RPMI7951 (cell line): ENCODE data around the gene CELF6. TPM values are rescaled to one million over a fixed set of nuclear protein-coding genes. Genes with fewer than 3 reads are reported as not detected.

ENCODE experiments used
- DNase-seq: peaks from one replicate; pipeline ENCODE4 v3.0.0-alpha.2; 2012; ENCODE audit warnings: low read depth
- total RNA-seq: library from RNA; depleted of rRNA; stranded (reverse); fragments of >200 nt; shearing (Covaris generic); gene quantifications from 2 replicates; pipeline ENCODE4 v1.2.3, GENCODE V29; 2014; rRNA removed

Gene CELF6
- total RNA-seq, 1 experiment from 2014 or later: not detected

DNA sequence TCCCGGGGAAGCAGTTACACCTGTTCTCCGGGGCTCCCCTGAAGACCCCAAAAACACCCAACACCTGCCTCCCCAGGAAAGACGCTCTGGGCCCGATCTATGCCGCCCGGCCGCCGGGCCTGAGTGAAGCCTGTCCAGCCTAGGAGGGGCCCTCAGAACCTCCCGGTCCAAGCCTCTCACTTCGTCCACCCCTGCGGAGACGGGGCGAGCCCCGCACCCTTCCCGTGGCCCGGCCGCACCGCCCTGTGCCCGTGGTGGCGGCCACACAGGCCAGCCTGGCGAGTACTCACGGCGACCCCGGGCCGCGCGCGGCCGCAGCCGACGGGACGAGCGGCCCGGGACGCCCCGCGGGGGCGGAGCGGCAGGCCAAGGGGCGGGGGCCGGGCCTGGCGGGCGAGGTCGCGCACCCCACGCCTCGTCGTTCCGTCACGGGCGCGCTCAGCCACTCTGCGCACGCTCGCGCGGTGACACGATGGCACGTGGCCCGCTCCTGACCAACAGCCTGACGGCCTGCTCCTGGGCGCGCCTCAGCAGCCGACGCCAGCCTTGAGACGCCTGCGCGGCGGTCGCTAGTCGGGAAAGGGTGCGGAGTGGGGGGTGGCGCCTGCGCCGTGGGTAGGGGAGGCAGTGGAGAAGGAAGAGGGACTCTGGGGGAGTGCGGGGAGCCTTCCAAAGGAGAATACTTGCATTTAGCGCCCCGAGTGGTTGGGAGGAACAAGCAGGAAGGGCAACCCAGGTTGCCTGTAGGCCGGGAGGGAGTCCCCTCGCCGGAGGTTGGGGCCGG is 47.6 kb downstream of the CELF6 start, which contains the start of gene PARP6:
PARP6 (minus strand) TSS at position 342 of the 784 bp plus-strand sequence. CDS start 5,077 bp downstream, outside the sequence.
- peak; percentile 98 for DNase-seq

DNA sequence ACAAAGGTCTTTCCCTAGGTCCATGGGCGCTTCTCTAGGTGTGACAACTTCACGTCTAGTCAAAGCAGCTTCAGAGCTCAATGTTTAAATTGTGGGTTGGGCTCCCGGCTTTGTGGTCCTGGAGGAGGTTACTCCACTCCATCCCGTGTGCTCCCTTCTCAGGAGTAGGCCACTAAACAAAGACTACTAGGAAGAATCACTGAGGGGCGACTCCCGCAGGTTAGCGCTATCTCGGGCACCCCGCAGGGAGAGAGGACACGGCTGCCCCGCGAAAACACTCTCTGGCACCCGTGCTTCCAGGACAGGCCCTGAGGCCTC is 48.1 kb downstream of the CELF6 start:
- peak; percentile 26 for DNase-seq

DNA sequence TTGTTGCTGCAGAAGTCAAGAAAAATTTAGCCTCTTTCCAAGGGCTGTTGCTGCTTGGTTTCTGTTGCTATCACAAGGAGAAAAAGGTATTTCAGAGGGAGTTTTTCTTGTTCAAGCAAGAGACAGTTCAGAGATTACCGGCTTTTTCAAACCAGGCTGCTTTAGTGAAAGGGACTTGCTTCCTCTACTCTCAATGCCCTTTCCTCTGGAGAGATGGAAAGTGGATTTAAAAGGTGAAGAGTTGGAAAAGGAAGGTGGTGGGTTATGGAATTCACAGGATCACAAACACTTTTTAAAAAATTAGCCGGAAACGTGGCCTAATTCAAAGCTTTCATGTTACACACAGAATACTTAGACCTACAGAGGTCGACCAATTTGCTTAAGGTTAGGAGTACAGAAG is 48.7 kb downstream of the CELF6 start:
- no peak for DNase-seq

DNA sequence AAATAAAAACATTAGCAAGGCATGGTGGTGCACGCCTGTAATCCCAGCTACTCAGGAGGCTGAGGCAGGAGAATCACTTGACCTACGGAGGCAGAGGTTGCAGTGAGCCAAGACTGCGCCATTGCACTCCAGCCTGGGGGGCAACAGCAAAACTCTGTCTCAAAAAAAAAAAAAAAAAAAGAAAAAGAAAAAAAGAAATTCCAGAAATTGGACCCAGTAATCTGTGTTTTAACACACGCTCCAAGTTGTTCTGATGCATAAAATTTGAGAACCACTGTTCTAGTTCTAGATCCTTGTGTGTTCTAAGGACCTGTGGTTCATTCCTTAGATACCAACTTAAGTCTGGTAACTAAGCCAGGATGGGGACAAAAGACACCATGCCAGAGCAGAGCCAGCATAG is 50.2 kb downstream of the CELF6 start:
- no peak for DNase-seq

DNA sequence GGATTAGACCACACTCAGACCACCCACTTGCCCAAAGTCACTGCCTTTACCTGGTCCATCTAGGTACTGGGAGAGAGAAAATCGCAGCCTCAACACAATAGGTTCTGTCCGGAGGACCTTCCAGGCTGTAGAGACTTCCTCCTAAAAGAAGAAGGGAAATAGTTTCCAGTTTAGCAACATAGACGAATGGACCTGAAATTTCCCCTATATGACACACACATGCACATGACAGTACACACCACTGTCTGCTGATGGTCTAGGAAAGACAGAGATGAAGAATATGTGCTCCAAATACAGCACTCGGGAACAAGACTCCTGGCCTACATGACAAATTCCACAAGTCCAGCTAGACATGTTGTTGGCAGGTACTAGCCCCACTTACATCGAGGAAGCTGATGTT is 54.9 kb downstream of the CELF6 start:
- no peak for DNase-seq

DNA sequence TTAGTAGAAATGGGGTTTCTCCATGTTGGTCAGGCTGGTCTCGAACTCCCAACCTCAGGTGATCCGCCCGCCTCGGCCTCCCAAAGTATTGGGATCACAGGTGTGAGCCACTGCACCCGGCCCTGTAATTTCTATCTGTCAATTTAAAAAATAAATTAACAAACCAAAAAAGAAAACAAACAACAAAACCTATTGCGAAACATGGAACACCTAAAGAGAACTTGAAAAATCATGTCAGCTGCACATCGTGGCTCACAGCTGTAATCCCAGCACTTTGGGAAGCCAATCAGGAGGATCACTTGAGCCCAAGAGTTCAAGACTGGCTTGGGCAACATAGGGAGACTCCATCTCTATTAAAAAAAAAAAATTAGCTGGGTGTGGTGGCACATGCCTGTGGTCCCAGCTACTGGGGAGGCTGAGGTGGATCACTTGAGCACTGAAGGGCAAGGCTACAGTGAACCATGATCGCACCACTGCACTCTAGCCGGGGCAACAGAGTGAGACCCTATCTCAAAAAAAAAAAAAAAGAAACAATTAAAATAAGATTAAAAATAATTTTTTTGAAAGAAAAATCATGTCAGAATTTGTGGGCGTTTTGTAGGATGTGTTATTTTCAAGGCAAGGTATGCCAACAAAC is 67.2 kb downstream of the CELF6 start:
- no peak for DNase-seq

DNA sequence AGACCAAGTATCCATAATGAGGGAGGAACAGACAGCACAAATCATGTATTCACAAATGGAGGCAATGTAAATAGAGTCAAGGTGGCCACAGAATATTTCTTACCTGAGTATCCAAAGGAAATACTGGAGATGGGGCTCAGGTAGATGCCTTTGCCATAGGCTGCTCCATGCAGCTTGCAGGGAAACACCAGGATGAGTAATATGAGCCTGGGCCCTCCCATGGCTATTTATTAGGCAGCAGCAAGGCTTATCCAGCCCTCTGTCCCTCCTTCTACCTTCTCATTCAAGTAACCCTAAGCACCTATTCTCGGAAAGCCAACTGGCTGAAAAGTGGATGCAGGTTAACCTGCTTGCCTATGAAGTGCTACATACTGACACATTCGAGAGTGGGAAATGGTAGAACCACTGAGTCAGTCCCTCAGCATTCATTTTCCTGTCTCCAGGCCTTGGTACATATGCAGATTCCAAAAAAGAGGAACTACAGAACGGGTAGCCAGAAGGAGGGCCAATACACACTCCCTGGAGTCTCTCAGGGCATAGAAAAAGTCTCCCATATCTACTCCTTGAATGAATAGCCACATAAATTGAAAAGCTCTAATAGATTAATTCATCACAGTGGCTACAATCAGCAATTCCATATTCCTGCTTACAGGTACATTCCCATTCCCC is 70.7 kb downstream of the CELF6 start:
- DNase-seq: no peak

DNA sequence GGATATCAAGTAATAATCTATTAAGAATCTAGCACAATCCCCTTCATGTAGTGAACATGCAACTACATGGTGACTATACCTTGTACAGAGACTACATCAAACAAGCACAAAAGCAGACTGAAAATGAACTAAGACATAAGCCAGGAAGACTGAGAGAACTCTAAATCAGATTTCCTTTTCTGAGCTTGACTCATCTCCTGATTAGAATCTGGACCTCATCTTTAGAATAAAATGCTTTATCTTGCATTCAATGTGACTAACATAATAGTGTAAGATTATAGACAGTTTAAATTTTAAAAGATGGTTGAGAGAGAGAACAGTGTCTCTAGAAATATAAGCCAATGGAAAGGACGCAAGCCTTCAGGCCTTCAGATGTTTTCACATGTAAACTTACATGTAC is 71.4 kb downstream of the CELF6 start:
- DNase-seq: no peak

DNA sequence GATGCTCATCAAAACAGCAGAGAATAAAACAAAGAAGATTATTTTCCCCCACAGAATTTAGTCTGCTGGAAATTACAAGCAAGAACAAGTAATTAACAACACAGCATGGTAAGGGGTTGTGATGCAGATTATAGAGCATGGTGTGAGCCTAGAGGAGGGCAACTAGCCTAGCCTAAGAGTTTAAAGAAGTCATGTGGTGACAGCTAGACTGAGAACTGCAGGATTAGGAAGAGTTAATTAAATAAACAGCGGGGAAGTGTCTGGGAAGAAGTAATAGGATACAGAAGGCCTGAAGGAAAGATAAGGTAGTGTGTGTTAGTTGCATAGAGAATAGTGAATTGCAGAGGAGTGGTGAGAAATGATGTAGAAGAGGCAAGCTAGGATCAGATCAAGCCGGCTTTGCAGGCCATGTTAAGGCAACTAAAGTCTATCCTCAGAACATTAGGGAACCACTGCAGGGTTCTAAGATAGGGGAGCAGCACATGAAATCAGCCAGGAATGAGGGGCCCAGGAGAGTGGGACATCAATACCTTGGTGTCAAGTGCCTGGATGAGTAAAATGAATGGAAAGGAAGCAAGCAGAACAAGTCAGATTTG is 77.1 kb downstream of the CELF6 start:
- no peak for DNase-seq

DNA sequence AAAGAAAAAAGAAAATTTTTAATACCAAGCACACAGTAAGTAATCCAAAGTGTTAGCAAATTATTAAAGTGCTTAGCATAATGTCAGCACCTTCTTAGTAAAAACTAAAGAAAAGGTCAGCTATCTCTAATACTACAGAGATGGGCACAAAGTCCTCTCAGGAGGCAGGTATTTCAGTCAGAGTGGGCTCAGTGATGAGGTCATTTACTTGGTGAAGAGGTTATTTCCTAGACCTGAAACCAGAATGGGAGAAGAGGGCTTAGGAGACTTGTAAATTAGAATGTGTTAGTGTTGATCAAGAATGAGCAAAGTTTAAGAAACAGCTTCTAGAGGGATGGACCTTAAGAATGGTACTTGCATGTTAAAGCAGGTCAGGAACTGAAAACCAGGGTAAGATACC is 80.3 kb downstream of the CELF6 start:
- no peak for DNase-seq

DNA sequence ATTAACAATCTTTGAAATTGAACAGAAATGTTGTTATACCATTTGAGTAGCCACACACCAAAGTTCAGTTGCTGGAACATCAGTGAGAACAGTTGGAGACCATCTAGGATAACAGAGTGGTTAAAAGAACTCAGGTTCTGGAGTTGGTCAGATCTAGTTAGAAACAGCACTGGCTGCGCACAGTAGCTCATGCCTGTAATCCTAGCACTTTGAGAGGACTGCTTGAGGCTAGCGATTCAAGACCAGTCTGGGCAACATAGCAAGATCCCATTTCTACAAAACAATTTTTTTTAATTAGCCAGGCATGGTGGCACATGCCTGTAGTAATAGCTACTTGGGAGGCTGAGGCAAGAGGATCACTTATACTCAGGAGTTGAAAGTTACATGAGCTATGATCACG is 81.4 kb downstream of the CELF6 start:
- no peak for DNase-seq

DNA sequence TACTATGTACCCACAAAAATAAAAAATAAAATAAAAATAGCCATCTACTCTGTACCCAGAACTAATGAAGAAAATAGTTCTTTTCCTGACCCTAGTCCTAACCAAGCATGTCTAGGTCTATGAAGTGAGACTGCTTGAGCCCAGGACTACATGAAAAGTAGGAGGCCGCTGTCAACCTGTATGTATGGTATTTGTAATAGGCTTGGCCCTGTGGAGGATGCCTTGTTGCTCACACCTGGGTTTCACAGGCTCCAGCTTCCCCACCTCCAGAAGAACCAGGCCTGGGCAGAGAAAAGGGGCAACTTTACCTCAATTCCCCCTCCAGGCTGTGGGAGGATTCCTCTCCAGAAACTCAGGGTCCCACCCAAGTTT is 82.1 kb downstream of the CELF6 start:
- DNase-seq: no peak

DNA sequence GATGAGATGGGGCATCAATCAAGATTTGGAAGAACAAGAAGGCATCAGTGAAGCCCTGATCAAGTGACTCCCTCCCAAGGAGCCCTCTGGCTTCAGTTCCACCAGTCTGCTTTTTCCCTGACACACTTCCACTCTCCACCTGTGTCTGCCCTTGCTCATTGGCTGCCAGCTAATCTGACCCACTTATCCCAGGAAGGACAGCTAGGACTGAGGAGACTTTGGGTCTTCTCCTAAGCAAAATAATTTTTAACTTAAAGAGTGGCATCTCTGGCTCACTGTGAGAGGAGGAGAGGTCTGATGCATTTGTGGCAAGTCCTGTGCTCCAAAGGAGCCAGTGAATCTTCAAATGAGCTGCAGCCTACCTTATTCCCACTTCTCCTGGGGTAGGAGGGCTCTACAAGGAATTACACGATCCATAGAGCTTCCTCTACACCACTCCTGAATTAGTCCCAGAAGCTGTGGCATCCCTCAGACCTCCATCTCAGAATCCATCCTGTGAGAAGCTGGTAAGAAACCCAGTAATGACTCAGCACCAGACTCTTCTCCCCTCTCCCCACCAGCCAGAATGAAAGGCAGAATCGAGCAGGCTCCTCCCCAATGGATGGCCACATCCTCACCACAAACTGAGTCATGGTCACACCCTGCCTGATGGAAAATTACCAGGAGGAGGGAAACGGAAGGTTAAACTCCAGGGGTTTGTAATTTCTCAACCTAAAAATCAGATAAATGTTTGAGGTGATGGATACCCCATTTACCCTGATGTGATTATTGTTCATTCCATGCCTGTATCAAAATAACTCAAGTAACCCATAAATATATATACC is 82.7 kb downstream of the CELF6 start:
- peak; percentile 99 for DNase-seq

DNA sequence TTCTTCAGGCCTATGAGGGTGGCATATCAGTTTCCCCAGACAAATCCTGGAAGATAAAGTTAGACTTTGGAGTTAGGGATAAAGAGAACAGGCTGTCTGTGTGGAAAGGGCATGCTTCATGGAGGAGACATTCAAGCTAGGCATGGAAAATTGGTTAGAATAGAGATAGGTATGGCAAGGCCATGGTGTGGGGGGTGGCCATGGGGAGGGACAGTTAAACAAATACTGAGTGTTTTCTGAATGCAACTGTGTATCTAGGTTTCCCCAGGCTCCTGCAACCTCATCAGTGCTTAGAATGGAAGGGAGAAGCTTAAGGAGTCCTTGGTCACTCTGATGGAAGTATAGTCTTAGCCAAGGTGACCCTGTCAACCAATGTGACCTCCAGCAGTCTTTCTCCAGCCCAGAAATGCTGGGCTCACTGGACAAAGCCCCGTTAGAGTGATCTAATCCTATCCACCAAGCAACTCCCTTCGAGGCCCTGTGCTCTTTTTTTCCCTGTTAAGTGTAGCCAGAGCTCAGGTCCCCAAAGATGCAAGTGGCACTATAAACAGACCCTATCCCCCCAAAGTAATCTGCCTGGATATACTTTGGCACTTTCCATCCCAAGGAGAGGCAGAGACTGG is 83.5 kb downstream of the CELF6 start:
- no peak for DNase-seq

DNA sequence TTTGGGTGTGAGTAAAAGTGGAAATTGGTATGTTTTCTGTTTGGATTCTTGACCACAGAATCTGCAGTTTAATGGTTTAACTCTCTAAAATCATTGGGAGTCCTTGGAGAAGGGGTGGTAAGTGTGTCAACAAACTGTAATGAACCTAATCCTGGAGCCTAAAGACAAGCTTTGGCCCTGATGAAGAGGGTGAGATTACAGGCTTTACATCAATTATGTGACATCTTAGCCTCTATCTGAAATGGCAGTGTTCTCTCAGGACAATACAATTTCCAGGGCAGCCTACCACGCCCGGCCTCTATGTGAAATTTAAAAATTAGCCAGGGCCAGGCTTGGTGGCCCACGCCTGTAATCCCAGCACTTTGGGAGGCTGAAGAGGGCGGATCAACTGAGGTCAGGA is 84.7 kb downstream of the CELF6 start:
- DNase-seq: no peak

Other genes with a start within 250 kb of the CELF6 start
- gene MYO9A, start 202.0 kb downstream of the CELF6 start, total RNA-seq: 18.4 and 21.4 TPM in 2 replicates
- 2.6 and 3.3 TPM in 2 replicates for gene SENP8, start 201.8 kb downstream of the CELF6 start, total RNA-seq
- not detected in 2 replicates for gene GRAMD2A, start 122.4 kb downstream of the CELF6 start, total RNA-seq
- 2,644 and 2,870 TPM in 2 replicates for gene PKM, start 89.0 kb downstream of the CELF6 start, total RNA-seq
- gene PARP6, start 47.6 kb downstream of the CELF6 start, total RNA-seq: 19.5 and 28.8 TPM in 2 replicates
- 89.2 and 128 TPM in 2 replicates for gene HEXA, start 55.9 kb upstream of the CELF6 start, total RNA-seq
- gene TMEM202, start 78.1 kb upstream of the CELF6 start, total RNA-seq: not detected in 2 replicates
- 16.7 and 29.6 TPM in 2 replicates for gene ARIH1, start 154.2 kb upstream of the CELF6 start, total RNA-seq